Measurements from ENCODE around the gene CALN1.

DNA sequence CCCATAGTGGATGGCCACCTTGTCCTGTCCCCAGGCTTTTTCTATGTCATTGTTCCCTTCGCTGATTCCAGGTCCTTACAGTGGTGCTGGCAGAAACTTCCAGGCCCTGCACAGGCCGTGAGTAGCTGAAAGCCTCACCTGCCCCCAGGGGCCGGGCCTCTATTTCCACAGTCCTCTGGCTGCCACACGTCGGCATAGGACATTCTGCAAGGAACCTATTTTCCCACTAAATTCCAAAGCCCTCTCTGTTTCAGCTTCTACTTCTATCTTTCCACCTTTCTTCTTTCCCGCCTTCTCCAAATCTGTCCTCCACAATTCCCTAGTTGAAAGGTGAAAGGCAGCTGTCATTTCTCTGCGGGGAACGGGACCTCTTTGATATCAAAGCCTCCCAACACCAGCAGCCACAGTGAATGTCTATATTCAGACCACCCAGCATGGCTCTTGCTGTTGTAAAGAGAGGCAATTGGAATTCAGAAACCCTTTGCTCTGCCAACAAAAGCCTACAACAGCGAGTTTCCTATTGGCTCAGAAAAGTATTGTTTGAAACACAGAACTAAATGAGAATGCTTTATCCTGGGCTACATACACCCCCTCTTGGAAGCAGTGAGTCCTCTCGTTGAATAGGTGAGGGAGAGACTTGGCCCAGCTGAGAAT, 672.5 kb downstream of the CALN1 start:
- no peak for TF ChIP-seq POLR2AphosphoS5 (IDR thresholded peaks at IDR 0.05)
- TF ChIP-seq, protein P1, sequence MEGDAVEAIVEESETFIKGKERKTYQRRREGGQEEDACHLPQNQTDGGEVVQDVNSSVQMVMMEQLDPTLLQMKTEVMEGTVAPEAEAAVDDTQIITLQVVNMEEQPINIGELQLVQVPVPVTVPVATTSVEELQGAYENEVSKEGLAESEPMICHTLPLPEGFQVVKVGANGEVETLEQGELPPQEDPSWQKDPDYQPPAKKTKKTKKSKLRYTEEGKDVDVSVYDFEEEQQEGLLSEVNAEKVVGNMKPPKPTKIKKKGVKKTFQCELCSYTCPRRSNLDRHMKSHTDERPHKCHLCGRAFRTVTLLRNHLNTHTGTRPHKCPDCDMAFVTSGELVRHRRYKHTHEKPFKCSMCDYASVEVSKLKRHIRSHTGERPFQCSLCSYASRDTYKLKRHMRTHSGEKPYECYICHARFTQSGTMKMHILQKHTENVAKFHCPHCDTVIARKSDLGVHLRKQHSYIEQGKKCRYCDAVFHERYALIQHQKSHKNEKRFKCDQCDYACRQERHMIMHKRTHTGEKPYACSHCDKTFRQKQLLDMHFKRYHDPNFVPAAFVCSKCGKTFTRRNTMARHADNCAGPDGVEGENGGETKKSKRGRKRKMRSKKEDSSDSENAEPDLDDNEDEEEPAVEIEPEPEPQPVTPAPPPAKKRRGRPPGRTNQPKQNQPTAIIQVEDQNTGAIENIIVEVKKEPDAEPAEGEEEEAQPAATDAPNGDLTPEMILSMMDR (IDR thresholded peaks at IDR 0.05), result no peak

Data from prostate gland (tissue), 2 donors.